ENCODE data around the gene GLDN.

DNA sequence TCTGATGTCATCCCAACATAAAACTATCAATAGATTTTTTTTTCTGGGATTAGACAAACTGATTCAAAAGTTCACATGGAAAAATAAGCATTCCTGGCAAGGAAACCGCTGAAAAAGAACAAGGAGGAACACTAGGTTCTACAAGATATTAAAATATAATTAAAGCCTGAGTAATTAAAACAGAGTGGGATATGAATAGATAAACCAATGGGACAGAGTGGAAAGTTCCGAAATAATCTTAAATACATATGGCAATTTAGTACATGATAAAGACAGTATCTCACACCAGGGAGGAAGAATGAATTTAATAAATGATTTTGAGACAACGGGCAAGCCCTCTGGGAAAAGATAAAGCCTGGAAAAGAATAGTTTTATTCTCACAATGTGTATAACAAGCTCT lies 4.7 kb downstream of the GLDN start:
- TF ChIP-seq CTCF (IDR thresholded peaks at IDR 0.05; ENCODE audit: insufficient read depth, low read depth, low read length), result no peak
- no peak for TF ChIP-seq EZH2 (IDR thresholded peaks at IDR 0.05; ENCODE audit: insufficient read depth, low read length)

All from astrocyte (in vitro differentiated cells and primary cell).